MCF 10A (cell line): ENCODE results near the gene BARHL2. TPM values are rescaled to one million over a fixed set of nuclear protein-coding genes. Genes with fewer than 3 reads are reported as not detected.

Source experiments
- BruUV-seq: library from RNA; stranded (reverse); fragments of 400-500 nt; replicated peaks from 2 replicates; lab custom pipeline; 2021; lab: Mats Ljungman, UMichigan
- CTCF ChIA-PET: fragments of 300-600 bp; sonication (Branson Sonifier 250); formaldehyde crosslinking; extraction: SDS; loops from one replicate; lab custom pipeline; 2021; ENCODE audit warnings: antibody characterized with exemption, inconsistent platforms; lab: Yijun Ruan, JAX
- POLR2A ChIA-PET: fragments of 300-600, 350-650 bp; sonication (Branson Sonifier 250); formaldehyde crosslinking; extraction: SDS; loops from one replicate; lab custom pipeline; 2020; ENCODE audit warnings: antibody characterized with exemption, inconsistent platforms; lab: Yijun Ruan, JAX
- DNase-seq: peaks from one replicate; pipeline ENCODE4 v3.0.0-alpha.2; 2018; ENCODE audit not compliant: unreplicated experiment
- H3K27ac Mint-ChIP-seq: one replicate; pipeline ENCODE4 v1.8.0; 2022; ENCODE audit warnings: mild to moderate bottlenecking, low read depth, mixed read lengths; ENCODE audit not compliant: unreplicated experiment
- H3K27me3 Mint-ChIP-seq: one replicate; pipeline ENCODE4 v1.8.0; 2022; ENCODE audit warnings: mixed read lengths; ENCODE audit not compliant: insufficient read depth, unreplicated experiment
- H3K36me3 Mint-ChIP-seq: one replicate; pipeline ENCODE4 v1.8.0; 2022; ENCODE audit warnings: mild to moderate bottlenecking, moderate library complexity, mixed read lengths; ENCODE audit not compliant: insufficient read depth, unreplicated experiment
- H3K4me1 Mint-ChIP-seq: one replicate; pipeline ENCODE4 v1.8.0; 2022; ENCODE audit warnings: mixed read lengths; ENCODE audit not compliant: insufficient read depth, unreplicated experiment
- H3K4me3 Mint-ChIP-seq: one replicate; pipeline ENCODE4 v1.8.0; 2022; ENCODE audit warnings: mild to moderate bottlenecking, moderate library complexity, mixed read lengths; ENCODE audit not compliant: unreplicated experiment
- H3K9me3 Mint-ChIP-seq: one replicate; pipeline ENCODE4 v1.8.0; 2022; ENCODE audit warnings: mixed read lengths; ENCODE audit not compliant: unreplicated experiment
- CTCF ChIP-seq: fragments of 200-600 bp; IDR thresholded peaks from one replicate; pipeline ENCODE4 v1.8.0; 2022; ENCODE audit warnings: antibody characterized with exemption, mild to moderate bottlenecking; ENCODE audit not compliant: unreplicated experiment
- intact Hi-C: fragments of 100-400 bp; cut with micrococcal nuclease; formaldehyde crosslinking; loops from 2 replicates; pipeline ENCODE4 v1.14.1; 2022
- total RNA-seq: library from RNA; stranded (reverse); gene quantifications from 2 replicates; pipeline ENCODE4 v1.2.3, GENCODE V29; 2022

The BARHL2 gene
- total RNA-seq, 1 experiment from 2014 or later: not detected

- intact Hi-C loops: no loop called here
- BruUV-seq: no TSS peak
- Mint-ChIP-seq H3K36me3 (peaks cover 5% of the 10 kb centered on the region), H3K27me3 (peaks cover 65% of the 10 kb centered on the region), H3K27ac (no peak overlapping the region), H3K4me1 (peaks cover 6% of the 10 kb centered on the region), H3K4me3 (no peak overlapping the region), H3K9me3 (no peaks in the 10 kb centered on the region)
- no peak for DNase-seq
- TF ChIP-seq CTCF: no peak
- POLR2A ChIA-PET: interaction anchor here (0.7 kb wide), 1 partner anchor 492 kb away, joined by 3 read pairs; no protein-coding TSS in a partner anchor
- CTCF ChIA-PET: interaction anchor here (0.6 to 1.6 kb wide), 7 partner anchors 12 to 728 kb away, joined by 3 to 4 read pairs (median 3); no protein-coding TSS in a partner anchor
Measured at GRCh38 chr1:90715309-90715708, 1.8 kb downstream of the BARHL2 start.

- POLR2A ChIA-PET: no interaction called here
- Mint-ChIP-seq H3K27ac (no peak overlapping the region), H3K9me3 (no peaks in the 10 kb centered on the region), H3K27me3 (peaks cover 72% of the 10 kb centered on the region), H3K4me1 (peaks cover 6% of the 10 kb centered on the region), H3K36me3 (peaks cover 5% of the 10 kb centered on the region), H3K4me3 (no peak overlapping the region)
- no peak for DNase-seq
- no peak for TF ChIP-seq CTCF
- CTCF ChIA-PET: interaction anchor here (1.6 kb wide), 1 partner anchor 14 kb away, joined by 3 read pairs; no protein-coding TSS in a partner anchor
- intact Hi-C loops: no loop called here
- BruUV-seq: no TSS peak
Measured at GRCh38 chr1:90714521-90714951, 2.6 kb downstream of the BARHL2 start.

GRCh38 chr1:90713741-90714509 lies 3.2 kb downstream of the BARHL2 start:
- Mint-ChIP-seq H3K4me1 (peaks cover 6% of the 10 kb centered on the region), H3K4me3 (no peak overlapping the region), H3K36me3 (peaks cover 5% of the 10 kb centered on the region), H3K9me3 (no peaks in the 10 kb centered on the region), H3K27ac (no peak overlapping the region), H3K27me3 (peaks cover 78% of the 10 kb centered on the region)
- ChIA-PET POLR2A (no interaction called here), CTCF (interaction anchor here (0.5 kb wide), 1 partner anchor 20 kb away, joined by 3 read pairs; no protein-coding TSS in a partner anchor)
- intact Hi-C loops: no loop called here
- no TSS peak for BruUV-seq
- DNase-seq: no peak
- TF ChIP-seq CTCF: no peak

GRCh38 chr1:90712915-90713730 lies 4.0 kb downstream of the BARHL2 start:
- Mint-ChIP-seq H3K9me3 (no peaks in the 10 kb centered on the region), H3K36me3 (peaks cover 5% of the 10 kb centered on the region), H3K4me3 (no peak overlapping the region), H3K27me3 (peaks cover 86% of the 10 kb centered on the region), H3K4me1 (peaks cover 6% of the 10 kb centered on the region), H3K27ac (no peak overlapping the region)
- no TSS peak for BruUV-seq
- POLR2A ChIA-PET: no interaction called here
- intact Hi-C loops: no loop called here
- no peak for DNase-seq
- CTCF ChIA-PET: interaction anchor here (0.5 kb wide), 1 partner anchor 21 kb away, joined by 3 read pairs; no protein-coding TSS in a partner anchor
- TF ChIP-seq CTCF: no peak
